ENCODE data around the gene KDM5A. TPM values are rescaled to one million over a fixed set of nuclear protein-coding genes. Genes with fewer than 3 reads are reported as not detected.

Gene KDM5A
- total RNA-seq, 4 donors from 2014 or later, result 12.1 to 97.5 (median 50.5) TPM

GRCh38 chr12:332581-333205 is 56.4 kb downstream of the KDM5A start:
- no peak overlapping the region for H3K4me3 ChIP-seq
- no peak overlapping the region for H3K27ac ChIP-seq
- H3K27me3 ChIP-seq, result no peaks in the 10 kb centered on the region
- intact Hi-C loops (cut with DNase I; ENCODE audit: low total_unique reads), result no loop called here
- no peaks in the 10 kb centered on the region for H3K9me3 ChIP-seq
- no peak for DNase-seq
- TF ChIP-seq POLR2A (IDR thresholded peaks at IDR 0.05), result no peak
- TF ChIP-seq, protein P1, sequence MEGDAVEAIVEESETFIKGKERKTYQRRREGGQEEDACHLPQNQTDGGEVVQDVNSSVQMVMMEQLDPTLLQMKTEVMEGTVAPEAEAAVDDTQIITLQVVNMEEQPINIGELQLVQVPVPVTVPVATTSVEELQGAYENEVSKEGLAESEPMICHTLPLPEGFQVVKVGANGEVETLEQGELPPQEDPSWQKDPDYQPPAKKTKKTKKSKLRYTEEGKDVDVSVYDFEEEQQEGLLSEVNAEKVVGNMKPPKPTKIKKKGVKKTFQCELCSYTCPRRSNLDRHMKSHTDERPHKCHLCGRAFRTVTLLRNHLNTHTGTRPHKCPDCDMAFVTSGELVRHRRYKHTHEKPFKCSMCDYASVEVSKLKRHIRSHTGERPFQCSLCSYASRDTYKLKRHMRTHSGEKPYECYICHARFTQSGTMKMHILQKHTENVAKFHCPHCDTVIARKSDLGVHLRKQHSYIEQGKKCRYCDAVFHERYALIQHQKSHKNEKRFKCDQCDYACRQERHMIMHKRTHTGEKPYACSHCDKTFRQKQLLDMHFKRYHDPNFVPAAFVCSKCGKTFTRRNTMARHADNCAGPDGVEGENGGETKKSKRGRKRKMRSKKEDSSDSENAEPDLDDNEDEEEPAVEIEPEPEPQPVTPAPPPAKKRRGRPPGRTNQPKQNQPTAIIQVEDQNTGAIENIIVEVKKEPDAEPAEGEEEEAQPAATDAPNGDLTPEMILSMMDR (IDR thresholded peaks at IDR 0.05), result no peak
- H3K36me3 ChIP-seq, result no peaks in the 10 kb centered on the region
- no peaks in the 10 kb centered on the region for H3K4me1 ChIP-seq

DNA sequence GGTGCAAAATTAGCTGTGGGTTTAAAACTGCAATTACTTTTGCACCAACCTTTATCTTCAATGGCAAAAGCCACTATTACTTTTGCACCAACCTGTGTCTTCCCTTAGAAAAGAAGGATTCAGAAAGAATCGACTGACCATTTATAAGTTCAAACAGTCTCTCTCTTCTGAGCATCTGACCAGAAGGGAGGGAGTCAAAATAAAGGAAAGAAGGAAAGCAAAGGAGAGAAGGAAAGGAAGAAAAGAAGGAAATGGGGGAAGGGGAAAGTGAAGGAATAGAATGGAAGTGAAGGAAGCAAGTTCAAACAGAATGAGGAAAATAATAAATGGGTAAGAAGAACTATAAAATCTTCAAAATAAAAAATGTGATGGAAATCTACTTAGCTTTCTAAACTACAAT is 57.8 kb downstream of the KDM5A start:
- Histone ChIP-seq H3K36me3 (no peaks in the 10 kb centered on the region), H3K27ac (no peak overlapping the region), H3K9me3 (no peaks in the 10 kb centered on the region), H3K4me1 (no peaks in the 10 kb centered on the region), H3K4me3 (no peak overlapping the region), H3K27me3 (no peaks in the 10 kb centered on the region)
- intact Hi-C loops (cut with DNase I; ENCODE audit: low total_unique reads), result no loop called here
- DNase-seq, result no peak
- TF ChIP-seq, protein P1 (IDR thresholded peaks at IDR 0.05), result no peak
- no peak for TF ChIP-seq POLR2A (IDR thresholded peaks at IDR 0.05)

DNA sequence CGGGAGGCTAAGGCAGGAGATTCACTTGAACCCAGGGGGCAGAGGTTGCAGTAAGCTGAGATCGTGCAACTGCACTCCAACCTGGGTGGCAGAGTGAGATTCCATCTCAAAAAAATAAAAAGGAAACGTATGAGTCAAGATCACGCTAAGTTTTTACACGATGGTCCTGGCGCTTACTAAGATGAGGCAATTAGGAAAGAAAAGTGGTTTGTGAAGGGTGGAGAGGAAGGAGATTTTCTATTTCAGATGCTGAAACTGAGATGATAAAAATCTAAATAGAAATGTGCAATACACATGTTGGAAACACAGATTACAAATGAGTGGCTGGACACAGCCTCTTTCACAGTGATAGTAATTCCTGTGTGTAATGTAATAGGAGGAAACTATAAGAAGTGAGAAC is 63.2 kb downstream of the KDM5A start:
- Histone ChIP-seq H3K4me3 (no peak overlapping the region), H3K27ac (no peak overlapping the region), H3K9me3 (no peaks in the 10 kb centered on the region), H3K36me3 (no peaks in the 10 kb centered on the region), H3K4me1 (no peaks in the 10 kb centered on the region), H3K27me3 (no peaks in the 10 kb centered on the region)
- DNase-seq, result no peak
- intact Hi-C loops (cut with DNase I; ENCODE audit: low total_unique reads), result no loop called here
- no peak for TF ChIP-seq POLR2A (IDR thresholded peaks at IDR 0.05)
- TF ChIP-seq, protein P1 (IDR thresholded peaks at IDR 0.05), result no peak

DNA sequence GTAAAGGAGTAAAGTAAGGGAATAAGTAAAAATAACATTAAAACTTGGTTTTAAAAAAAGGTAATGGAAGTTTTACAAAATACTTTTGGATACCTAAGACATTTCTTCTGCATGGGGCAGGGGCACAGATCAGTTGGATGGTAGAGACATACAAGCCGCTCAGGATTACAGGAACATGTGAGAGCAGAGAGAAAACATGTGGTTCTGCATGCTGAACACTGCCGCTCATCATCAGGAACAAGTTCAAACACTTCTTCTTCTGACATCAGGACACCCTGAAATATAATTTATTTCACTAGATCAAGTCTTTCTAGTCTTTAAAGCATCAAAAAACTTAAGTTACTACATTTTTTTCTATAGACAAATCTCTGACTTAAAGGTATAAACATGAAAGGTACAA is 65.6 kb downstream of the KDM5A start:
- DNase-seq, result no peak
- TF ChIP-seq POLR2A (IDR thresholded peaks at IDR 0.05), result no peak
- TF ChIP-seq, protein P1 (IDR thresholded peaks at IDR 0.05), result no peak
- Histone ChIP-seq H3K4me3 (no peak overlapping the region), H3K4me1 (no peaks in the 10 kb centered on the region), H3K36me3 (no peaks in the 10 kb centered on the region), H3K9me3 (no peaks in the 10 kb centered on the region), H3K27me3 (no peaks in the 10 kb centered on the region), H3K27ac (no peak overlapping the region)
- intact Hi-C loops (cut with DNase I; ENCODE audit: low total_unique reads), result no loop called here

DNA sequence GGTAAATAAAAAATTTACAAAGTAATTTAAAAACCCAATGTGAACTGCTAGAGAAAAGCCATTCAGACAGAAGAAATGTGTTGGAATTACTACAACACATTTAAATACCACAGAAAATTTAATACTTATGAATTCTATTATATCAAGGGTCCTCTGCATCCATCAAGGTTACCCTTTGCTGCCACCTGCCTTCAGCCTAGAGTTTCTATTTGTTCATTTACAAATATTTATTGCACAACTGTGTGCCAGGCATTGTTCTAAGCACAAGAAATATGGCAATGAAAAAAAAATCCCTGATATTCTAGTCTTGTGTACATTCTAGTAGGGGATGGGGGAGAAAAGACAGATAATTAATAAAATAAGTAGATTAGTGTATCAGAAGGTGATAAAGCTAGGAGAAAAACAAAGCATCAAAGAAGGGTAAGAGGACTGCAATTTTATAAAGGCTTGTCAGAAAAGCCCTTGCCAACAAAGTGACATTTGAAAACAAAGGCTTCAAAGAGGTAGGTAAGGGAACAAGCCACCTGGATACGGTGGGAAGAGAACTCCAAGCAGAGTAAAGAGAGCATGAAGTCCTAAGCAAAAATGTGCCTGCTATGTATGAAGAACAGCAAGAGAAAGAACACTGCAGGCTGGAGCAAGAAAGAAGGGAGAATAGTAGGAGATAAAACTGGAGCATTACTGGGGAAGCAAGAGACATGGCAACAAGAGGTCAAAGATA is 67.4 kb downstream of the KDM5A start:
- Histone ChIP-seq H3K4me3 (no peak overlapping the region), H3K27me3 (no peaks in the 10 kb centered on the region), H3K9me3 (no peaks in the 10 kb centered on the region), H3K36me3 (no peaks in the 10 kb centered on the region), H3K4me1 (no peaks in the 10 kb centered on the region), H3K27ac (no peak overlapping the region)
- TF ChIP-seq POLR2A (IDR thresholded peaks at IDR 0.05), result no peak
- TF ChIP-seq, protein P1 (IDR thresholded peaks at IDR 0.05), result no peak
- no peak for DNase-seq
- intact Hi-C loops (cut with DNase I; ENCODE audit: low total_unique reads), result no loop called here

All from uterus (tissue), 4 donors.